ENCODE results near the gene PRDM16. TPM values are rescaled to one million over a fixed set of nuclear protein-coding genes. Genes with fewer than 3 reads are reported as not detected.

PRDM16 gene
- total RNA-seq, 1 donor from 2014 or later: 15.9 TPM

GRCh38 chr1:3298197-3298596 lies 229.2 kb downstream of the PRDM16 start:
- DNase-seq (ENCODE audit: low spot score): no peak

- DNase-seq (ENCODE audit: low spot score): no peak
These were observed 235.2 kb downstream of the PRDM16 start for GRCh38 chr1:3304246-3304645.

GRCh38 chr1:3304692-3305091 lies 235.7 kb downstream of the PRDM16 start:
- no peak for DNase-seq (ENCODE audit: low spot score)

- DNase-seq (ENCODE audit: low spot score): no peak
These were observed 236.2 kb downstream of the PRDM16 start for GRCh38 chr1:3305156-3305555.

- DNase-seq (ENCODE audit: low spot score): no peak
These were observed 237.7 kb downstream of the PRDM16 start for GRCh38 chr1:3306583-3307291.

GRCh38 chr1:3307359-3307758 lies 238.4 kb downstream of the PRDM16 start:
- no peak for DNase-seq (ENCODE audit: low spot score)

GRCh38 chr1:3308053-3308452 lies 239.1 kb downstream of the PRDM16 start:
- no peak for DNase-seq (ENCODE audit: low spot score)

- DNase-seq (ENCODE audit: low spot score): no peak
These were observed 241.9 kb downstream of the PRDM16 start for GRCh38 chr1:3310718-3311400.

- no peak for DNase-seq (ENCODE audit: low spot score)
These were observed 242.7 kb downstream of the PRDM16 start for GRCh38 chr1:3311711-3312110.

GRCh38 chr1:3312310-3312897 lies 243.4 kb downstream of the PRDM16 start:
- DNase-seq (ENCODE audit: low spot score): no peak

- peak; percentile 93 for DNase-seq (ENCODE audit: low spot score)
These were observed 244.0 kb downstream of the PRDM16 start for GRCh38 chr1:3312898-3313575.

- DNase-seq (ENCODE audit: low spot score): peak; percentile 90
These were observed 244.6 kb downstream of the PRDM16 start for GRCh38 chr1:3313576-3313950.

GRCh38 chr1:3314491-3315381 lies 245.7 kb downstream of the PRDM16 start:
- DNase-seq (ENCODE audit: low spot score): no peak

GRCh38 chr1:3315399-3316339 lies 246.7 kb downstream of the PRDM16 start:
- DNase-seq (ENCODE audit: low spot score): no peak

GRCh38 chr1:3316340-3316943 lies 247.4 kb downstream of the PRDM16 start:
- DNase-seq (ENCODE audit: low spot score): no peak

GRCh38 chr1:3317456-3317855 lies 248.5 kb downstream of the PRDM16 start:
- DNase-seq (ENCODE audit: low spot score): no peak

- no peak for DNase-seq (ENCODE audit: low spot score)
These were observed 249.3 kb downstream of the PRDM16 start for GRCh38 chr1:3318329-3318728.

- DNase-seq (ENCODE audit: low spot score): peak; percentile 63
These were observed 250.9 kb downstream of the PRDM16 start for GRCh38 chr1:3319874-3320245.

- DNase-seq (ENCODE audit: low spot score): no peak
These were observed 251.5 kb downstream of the PRDM16 start for GRCh38 chr1:3320246-3321152.
